ENCODE results near the gene TSHZ1. TPM values are rescaled to one million over a fixed set of nuclear protein-coding genes. Genes with fewer than 3 reads are reported as not detected.

Gene TSHZ1
- total RNA-seq, 1 donor from 2014 or later, result 4.8 TPM

DNA sequence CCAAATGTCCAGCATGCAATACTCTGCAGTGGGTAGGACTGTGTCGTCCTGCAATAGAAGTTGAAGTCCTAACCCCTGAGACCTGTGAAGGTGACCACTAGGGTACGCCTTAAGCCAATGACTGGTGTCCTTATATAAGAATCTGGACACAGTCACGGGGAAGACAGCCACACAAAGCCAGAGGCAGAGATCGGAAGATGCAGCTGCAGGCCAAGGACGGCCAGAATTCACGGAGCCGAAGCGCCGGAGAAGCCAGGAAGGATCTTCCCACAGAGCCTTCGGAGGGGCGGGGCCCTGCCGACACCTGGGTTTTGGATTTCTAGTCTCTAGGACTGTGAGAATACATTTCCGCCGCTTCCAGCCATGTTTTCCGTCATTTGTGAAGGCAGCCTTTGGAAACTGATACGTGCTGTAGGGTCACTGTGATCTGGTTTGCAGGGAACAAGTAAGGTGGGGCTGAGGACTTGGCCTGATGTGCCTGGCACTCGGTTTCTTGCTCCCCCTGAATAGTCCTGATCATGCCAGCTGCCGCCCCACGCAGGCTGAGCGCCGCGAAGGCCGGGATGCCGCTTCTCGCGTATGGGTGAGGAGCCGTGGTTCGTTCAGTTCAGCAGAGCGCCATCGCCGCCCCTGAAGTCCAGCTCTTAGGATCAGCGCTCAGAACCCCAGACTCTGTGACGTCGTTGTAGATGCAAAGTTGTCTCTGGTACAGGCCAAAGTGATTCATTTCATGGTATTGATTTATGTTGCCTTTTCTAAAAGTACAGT, 40.4 kb upstream of the TSHZ1 start:
- no peak for DNase-seq (ENCODE audit: low read depth)
- H3K36me3 ChIP-seq (ENCODE audit: control insufficient read depth, insufficient read depth, low read length), result no peaks in the 10 kb centered on the region
- no peak overlapping the region for H3K4me3 ChIP-seq (ENCODE audit: low read depth, low read length)
- no peaks in the 10 kb centered on the region for H3K27me3 ChIP-seq (ENCODE audit: control insufficient read depth, insufficient read depth, low read length)
- TF ChIP-seq, protein P1, sequence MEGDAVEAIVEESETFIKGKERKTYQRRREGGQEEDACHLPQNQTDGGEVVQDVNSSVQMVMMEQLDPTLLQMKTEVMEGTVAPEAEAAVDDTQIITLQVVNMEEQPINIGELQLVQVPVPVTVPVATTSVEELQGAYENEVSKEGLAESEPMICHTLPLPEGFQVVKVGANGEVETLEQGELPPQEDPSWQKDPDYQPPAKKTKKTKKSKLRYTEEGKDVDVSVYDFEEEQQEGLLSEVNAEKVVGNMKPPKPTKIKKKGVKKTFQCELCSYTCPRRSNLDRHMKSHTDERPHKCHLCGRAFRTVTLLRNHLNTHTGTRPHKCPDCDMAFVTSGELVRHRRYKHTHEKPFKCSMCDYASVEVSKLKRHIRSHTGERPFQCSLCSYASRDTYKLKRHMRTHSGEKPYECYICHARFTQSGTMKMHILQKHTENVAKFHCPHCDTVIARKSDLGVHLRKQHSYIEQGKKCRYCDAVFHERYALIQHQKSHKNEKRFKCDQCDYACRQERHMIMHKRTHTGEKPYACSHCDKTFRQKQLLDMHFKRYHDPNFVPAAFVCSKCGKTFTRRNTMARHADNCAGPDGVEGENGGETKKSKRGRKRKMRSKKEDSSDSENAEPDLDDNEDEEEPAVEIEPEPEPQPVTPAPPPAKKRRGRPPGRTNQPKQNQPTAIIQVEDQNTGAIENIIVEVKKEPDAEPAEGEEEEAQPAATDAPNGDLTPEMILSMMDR (IDR thresholded peaks at IDR 0.05; ENCODE audit: insufficient read depth, low read length, poor library complexity, severe bottlenecking), result no peak

- DNase-seq (ENCODE audit: low read depth), result no peak
- Histone ChIP-seq H3K36me3 (ENCODE audit: control insufficient read depth, insufficient read depth, low read length) (no peaks in the 10 kb centered on the region), H3K27me3 (ENCODE audit: control insufficient read depth, insufficient read depth, low read length) (no peaks in the 10 kb centered on the region), H3K4me3 (ENCODE audit: low read depth, low read length) (no peak overlapping the region)
- TF ChIP-seq, protein P1 (IDR thresholded peaks at IDR 0.05; ENCODE audit: insufficient read depth, low read length, poor library complexity, severe bottlenecking), result no peak
These were observed 39.7 kb upstream of the TSHZ1 start for GRCh38 chr18:75170916-75171315.

DNA sequence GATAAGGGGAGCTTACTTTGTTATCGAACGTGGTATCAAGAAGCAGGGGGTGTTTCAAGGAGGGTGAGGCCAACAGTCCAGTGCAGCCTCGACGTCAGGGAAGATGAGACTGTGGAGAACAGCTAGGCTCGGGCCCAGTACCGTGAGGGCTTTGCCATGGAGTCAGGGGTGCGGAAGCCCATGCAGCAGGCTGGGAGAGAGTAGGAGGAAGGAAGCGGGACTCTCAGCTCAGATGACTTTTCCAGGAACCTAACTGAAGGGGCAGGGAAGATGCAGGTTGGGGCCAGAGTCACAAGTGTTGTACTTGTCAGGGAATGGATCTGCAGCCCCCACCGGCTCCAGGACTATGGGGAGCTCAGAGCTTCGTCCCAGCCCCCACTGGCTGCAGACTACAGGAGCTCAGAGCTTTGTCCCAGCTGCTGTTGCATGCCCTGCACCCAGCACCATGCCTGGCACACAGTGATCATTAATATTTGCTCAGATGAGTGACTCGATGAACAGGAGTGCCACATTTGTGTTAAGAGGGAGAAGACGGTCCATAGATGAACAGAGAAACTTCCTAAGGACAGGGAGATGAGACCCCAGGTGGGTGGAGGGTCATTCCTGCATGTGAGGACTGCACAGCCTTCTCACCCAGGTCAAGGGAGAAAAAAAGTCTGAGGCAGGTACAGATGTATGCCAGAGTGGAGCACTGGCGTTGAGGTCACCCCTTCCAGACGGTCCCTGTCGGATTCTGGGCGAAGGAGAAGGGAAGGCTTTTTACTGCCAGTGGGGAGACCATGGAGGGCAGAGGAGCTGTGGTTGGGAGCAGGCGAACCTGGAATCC, 38.1 kb upstream of the TSHZ1 start:
- Histone ChIP-seq H3K27me3 (ENCODE audit: control insufficient read depth, insufficient read depth, low read length) (no peaks in the 10 kb centered on the region), H3K4me3 (ENCODE audit: low read depth, low read length) (no peak overlapping the region), H3K36me3 (ENCODE audit: control insufficient read depth, insufficient read depth, low read length) (no peaks in the 10 kb centered on the region)
- no peak for DNase-seq (ENCODE audit: low read depth)
- TF ChIP-seq, protein P1 (IDR thresholded peaks at IDR 0.05; ENCODE audit: insufficient read depth, low read length, poor library complexity, severe bottlenecking), result no peak

DNA sequence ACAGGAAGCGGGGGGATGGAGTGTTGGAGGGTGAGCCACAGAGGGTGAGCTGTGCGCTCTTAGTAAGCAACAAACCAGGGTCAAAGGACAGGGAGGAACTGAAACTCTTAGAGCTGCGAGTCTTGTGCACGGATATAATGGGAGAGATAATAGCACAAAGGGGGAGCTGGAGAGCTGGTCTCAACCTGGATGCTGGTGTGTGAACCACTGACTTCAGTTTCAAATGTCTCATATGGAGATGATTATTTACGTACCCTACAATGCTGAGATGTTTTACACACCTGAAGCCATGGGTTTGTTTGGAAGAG, 37.5 kb upstream of the TSHZ1 start:
- Histone ChIP-seq H3K27me3 (ENCODE audit: control insufficient read depth, insufficient read depth, low read length) (no peaks in the 10 kb centered on the region), H3K4me3 (ENCODE audit: low read depth, low read length) (no peak overlapping the region), H3K36me3 (ENCODE audit: control insufficient read depth, insufficient read depth, low read length) (no peaks in the 10 kb centered on the region)
- TF ChIP-seq, protein P1 (IDR thresholded peaks at IDR 0.05; ENCODE audit: insufficient read depth, low read length, poor library complexity, severe bottlenecking), result no peak
- DNase-seq (ENCODE audit: low read depth), result no peak

- Histone ChIP-seq H3K27me3 (ENCODE audit: control insufficient read depth, insufficient read depth, low read length) (no peaks in the 10 kb centered on the region), H3K4me3 (ENCODE audit: low read depth, low read length) (no peak overlapping the region), H3K36me3 (ENCODE audit: control insufficient read depth, insufficient read depth, low read length) (no peaks in the 10 kb centered on the region)
- no peak for DNase-seq (ENCODE audit: low read depth)
- TF ChIP-seq, protein P1 (IDR thresholded peaks at IDR 0.05; ENCODE audit: insufficient read depth, low read length, poor library complexity, severe bottlenecking), result no peak
These were observed 36.9 kb upstream of the TSHZ1 start for GRCh38 chr18:75173738-75174137.

All from kidney epithelial cell (primary cell).